Mesenchymal stem cell (in vitro differentiated cells and primary cell): ENCODE measurements around the gene COL4A1.

Experiments used
- DNase-seq: peaks from one replicate; pipeline ENCODE4 v3.0.0-alpha.2; 2013
- H2AFZ ChIP-seq: one replicate; pipeline ENCODE4 v1.6.1; 2013; ENCODE audit warnings: low read depth, mild to moderate bottlenecking, control low read depth, inconsistent platforms, low read length, moderate library complexity
- H2AK5ac ChIP-seq: 2 replicates; pipeline ENCODE4 v1.6.1; 2013; ENCODE audit warnings: low read length, moderate library complexity, mild to moderate bottlenecking, inconsistent platforms; ENCODE audit not compliant: severe bottlenecking
- H2BK120ac ChIP-seq: one replicate; pipeline ENCODE4 v1.6.1; 2013; ENCODE audit warnings: low read depth, mild to moderate bottlenecking, inconsistent platforms, low read length, moderate library complexity
- H2BK12ac ChIP-seq, 2 experiments: one replicate each; pipeline ENCODE4 v1.6.1; 2013; ENCODE audit warnings: inconsistent platforms in 2 of 2, low read length in 2 of 2, mild to moderate bottlenecking in 2 of 2, moderate library complexity in 2 of 2, control low read depth in 1 of 2
- H2BK15ac ChIP-seq: one replicate; pipeline ENCODE4 v1.6.1; 2013; ENCODE audit warnings: mild to moderate bottlenecking, low read depth, inconsistent platforms; ENCODE audit not compliant: poor library complexity, severe bottlenecking
- H2BK5ac ChIP-seq: 2 replicates; pipeline ENCODE4 v1.6.1; 2013; ENCODE audit warnings: low read depth, mild to moderate bottlenecking, low read length, control low read depth, inconsistent platforms; ENCODE audit not compliant: poor library complexity, severe bottlenecking
- H3K14ac ChIP-seq, 2 experiments: one replicate each; pipeline ENCODE4 v1.6.1; 2013; ENCODE audit warnings: inconsistent platforms in 2 of 2, low read length in 2 of 2, control low read depth in 1 of 2, mild to moderate bottlenecking in 1 of 2, moderate library complexity in 1 of 2
- H3K18ac ChIP-seq, 2 experiments: one replicate each; pipeline ENCODE4 v1.6.1; 2013; ENCODE audit warnings: inconsistent platforms in 2 of 2, low read length in 2 of 2, control low read depth in 1 of 2, low read depth in 1 of 2, mild to moderate bottlenecking in 1 of 2
- H3K23ac ChIP-seq, 2 experiments: one replicate each; pipeline ENCODE4 v1.6.1; 2013; ENCODE audit warnings: inconsistent platforms in 2 of 2, low read length in 2 of 2, mild to moderate bottlenecking in 2 of 2, moderate library complexity in 2 of 2, control low read depth in 1 of 2
- H3K27ac ChIP-seq: 2 replicates; pipeline ENCODE4 v1.5.1; 2013; ENCODE audit warnings: mild to moderate bottlenecking, moderate library complexity, low read length, control low read depth, inconsistent platforms; ENCODE audit not compliant: poor library complexity, severe bottlenecking
- H3K27me3 ChIP-seq, 2 experiments: 2 replicates each; pipeline versions ENCODE4 v1.6.1 to v1.7.0; 2013; ENCODE audit warnings: low read length in 2 of 2, mild to moderate bottlenecking in 2 of 2, moderate library complexity in 2 of 2, control low read depth in 1 of 2, inconsistent platforms in 1 of 2; ENCODE audit not compliant: control insufficient read depth in 1 of 2, insufficient read depth in 1 of 2
- H3K36me3 ChIP-seq, 2 experiments: 2 replicates each; pipeline versions ENCODE4 v1.6.1 to v1.7.0; 2013; ENCODE audit warnings: low read length in 2 of 2, control low read depth in 1 of 2, inconsistent platforms in 1 of 2, low read depth in 1 of 2, mild to moderate bottlenecking in 1 of 2; ENCODE audit not compliant: insufficient read depth in 2 of 2, control insufficient read depth in 1 of 2
- H3K4ac ChIP-seq, 2 experiments: one replicate each; pipeline ENCODE4 v1.6.1; 2013; ENCODE audit warnings: inconsistent platforms in 2 of 2, low read length in 2 of 2, mild to moderate bottlenecking in 2 of 2, moderate library complexity in 2 of 2, control low read depth in 1 of 2, low read depth in 1 of 2
- H3K4me1 ChIP-seq: 2 replicates; pipeline ENCODE4 v1.6.1; 2013; ENCODE audit warnings: low read depth, low read length, control low read depth; ENCODE audit not compliant: control insufficient read depth, insufficient read depth
- H3K4me2 ChIP-seq: 2 replicates; pipeline ENCODE4 v1.6.1; 2013; ENCODE audit warnings: low read length, mild to moderate bottlenecking, inconsistent platforms; ENCODE audit not compliant: poor library complexity, severe bottlenecking
- H3K4me3 ChIP-seq, 2 experiments: 2 replicates each; pipeline versions ENCODE4 v1.5.1 to v1.7.0; 2013; ENCODE audit warnings: low read length in 2 of 2, mild to moderate bottlenecking in 2 of 2, control low read depth in 1 of 2, low read depth in 1 of 2; ENCODE audit not compliant: insufficient read depth in 1 of 2
- H3K79me1 ChIP-seq: replicated peaks from 2 replicates; pipeline ENCODE4 v1.6.1; 2013; ENCODE audit warnings: mild to moderate bottlenecking, control low read depth, low read length, inconsistent platforms; ENCODE audit not compliant: poor library complexity, severe bottlenecking
- H3K9ac ChIP-seq: 2 replicates; pipeline ENCODE4 v1.7.0; 2013; ENCODE audit warnings: mild to moderate bottlenecking, low read length, moderate library complexity
- H3K9me3 ChIP-seq: 2 replicates; pipeline ENCODE4 v1.7.0; 2013; ENCODE audit warnings: mild to moderate bottlenecking, low read length; ENCODE audit not compliant: control insufficient read depth
- H4K8ac ChIP-seq: one replicate; pipeline ENCODE4 v1.6.1; 2013; ENCODE audit warnings: inconsistent platforms, mild to moderate bottlenecking, low read length, moderate library complexity
- H4K91ac ChIP-seq: one replicate; pipeline ENCODE4 v1.6.1; 2013; ENCODE audit warnings: mild to moderate bottlenecking, low read length, inconsistent platforms
- WGBS: methylation state at CpG from one replicate; pipeline ENCODE4 v1.1.7; 2013; ENCODE audit warnings: mixed read lengths; 5-methylcytosine and 5-hydroxymethylcytosine counted together

The COL4A1 gene

GRCh38 chr13:110307767-110308655 is 1.1 kb upstream of the COL4A1 start:
- Histone ChIP-seq H4K91ac (peak overlapping the region; percentile 85), H2AFZ (no peak overlapping the region), H4K8ac (peak overlapping the region; percentile 47), H3K79me1 (peaks cover 3% of the 10 kb centered on the region), H3K23ac (peak overlapping the region in 1 of 2 experiments; percentile 98), H3K9ac (peak overlapping the region; percentile 86), H3K18ac (peak overlapping the region; percentile 87 to 98), H2BK5ac (no peak overlapping the region), H3K4me1 (peaks cover 30% of the 10 kb centered on the region), H3K27me3 (no peaks in the 10 kb centered on the region), H2BK12ac (peak overlapping the region; percentile 3 to 23), H2BK15ac (peak overlapping the region; percentile 66), H3K9me3 (no peaks in the 10 kb centered on the region), H3K36me3 (peaks cover 9 to 32% of the 10 kb centered on the region in 2 experiments), H2AK5ac (no peak overlapping the region), H3K4me2 (peak overlapping the region; percentile 69), H3K4me3 (peak overlapping the region; percentile 75 to 94), H2BK120ac (peak overlapping the region; percentile 54), H3K14ac (peak overlapping the region in 1 of 2 experiments; percentile 99), H3K4ac (peak overlapping the region; percentile 77 to 94), H3K27ac (peak overlapping the region; percentile 59)
- peak; percentile 57 for DNase-seq
- WGBS, result under 1% methylated on average over 62 of the region's 64 CpGs

- Histone ChIP-seq H2BK120ac (peak overlapping the region; percentile 87), H3K4me2 (peak overlapping the region; percentile 69), H2BK5ac (peak overlapping the region; percentile 91), H3K4me3 (peak overlapping the region; percentile 75 to 94), H3K4ac (peak overlapping the region; percentile 76 to 96), H2AFZ (no peak overlapping the region), H3K9ac (peak overlapping the region; percentile 86), H3K27me3 (no peaks in the 10 kb centered on the region), H3K23ac (peak overlapping the region in 1 of 2 experiments; percentile 89), H2AK5ac (no peak overlapping the region), H3K14ac (peak overlapping the region in 1 of 2 experiments; percentile 94), H3K9me3 (no peaks in the 10 kb centered on the region), H4K8ac (peak overlapping the region; percentile 73), H3K79me1 (peaks cover 3% of the 10 kb centered on the region), H3K18ac (peak overlapping the region; percentile 88 to 94), H3K27ac (peak overlapping the region; percentile 70), H2BK15ac (peak overlapping the region; percentile 94), H2BK12ac (peak overlapping the region; percentile 29 to 60), H3K36me3 (peaks cover 9 to 23% of the 10 kb centered on the region in 2 experiments), H3K4me1 (peaks cover 29% of the 10 kb centered on the region), H4K91ac (peak overlapping the region; percentile 93)
- under 1% methylated on average over 52 of the region's 53 CpGs for WGBS
- peak; percentile 62 for DNase-seq
Observed at GRCh38 chr13:110306340-110306959, 507 bp downstream of the COL4A1 start.

- Histone ChIP-seq H2AK5ac (no peak overlapping the region), H3K14ac (no peak overlapping the region), H3K4me1 (peaks cover 29% of the 10 kb centered on the region), H3K27ac (peak overlapping the region; percentile 70), H3K9ac (peak overlapping the region; percentile 86), H3K79me1 (no peaks in the 10 kb centered on the region), H4K8ac (no peak overlapping the region), H3K4ac (no peak overlapping the region), H3K23ac (no peak overlapping the region), H4K91ac (no peak overlapping the region), H2BK15ac (no peak overlapping the region), H3K36me3 (peaks cover 4 to 23% of the 10 kb centered on the region in 2 experiments), H2BK5ac (no peak overlapping the region), H3K18ac (peak overlapping the region in 1 of 2 experiments; percentile 55), H2BK120ac (no peak overlapping the region), H2BK12ac (no peak overlapping the region), H3K4me2 (peak overlapping the region; percentile 85), H3K9me3 (no peaks in the 10 kb centered on the region), H3K4me3 (peak overlapping the region; percentile 75 to 94), H2AFZ (no peak overlapping the region), H3K27me3 (no peaks in the 10 kb centered on the region)
- peak; percentile 40 for DNase-seq
- WGBS, result 0% methylated on average over 3 of the region's 6 CpGs
Observed at GRCh38 chr13:110305949-110306339, 1.0 kb downstream of the COL4A1 start.

GRCh38 chr13:110305544-110305943 is 1.4 kb downstream of the COL4A1 start:
- Histone ChIP-seq H3K27me3 (no peaks in the 10 kb centered on the region), H2BK5ac (no peak overlapping the region), H2AK5ac (no peak overlapping the region), H3K18ac (no peak overlapping the region), H3K4me2 (peak overlapping the region; percentile 85), H3K4me1 (peaks cover 26% of the 10 kb centered on the region), H2AFZ (no peak overlapping the region), H3K9me3 (no peaks in the 10 kb centered on the region), H3K23ac (no peak overlapping the region), H4K91ac (no peak overlapping the region), H4K8ac (no peak overlapping the region), H2BK120ac (no peak overlapping the region), H2BK12ac (no peak overlapping the region), H3K4me3 (peak overlapping the region; percentile 29 to 94), H3K36me3 (peaks cover 0 to 20% of the 10 kb centered on the region in 2 experiments), H2BK15ac (no peak overlapping the region), H3K27ac (peak overlapping the region; percentile 70), H3K9ac (peak overlapping the region; percentile 86), H3K79me1 (no peaks in the 10 kb centered on the region), H3K4ac (no peak overlapping the region), H3K14ac (no peak overlapping the region)
- no CpG with 5 or more reads among the region's 2 CpGs for WGBS
- no peak for DNase-seq
